ENCODE measurements around the gene MEN1.

GRCh38 chr11:64839335-64839734 is 29.0 kb upstream of the MEN1 start:
- TF ChIP-seq POLR2AphosphoS5 (IDR thresholded peaks at IDR 0.05), result no peak
- no peak for TF ChIP-seq CTCF (IDR thresholded peaks at IDR 0.05)
